GM18517 (cell line): ENCODE data around the gene FLT1.

Experiments
- ATAC-seq: cut with Tn5 transposase; IDR thresholded peaks from one replicate; pipeline ENCODE4 v1.9.1; 2021; ENCODE audit warnings: mild to moderate bottlenecking, moderate library complexity; ENCODE audit not compliant: unreplicated experiment

The FLT1 gene

GRCh38 chr13:28528388-28528787, 33.5 kb upstream of the FLT1 start:
- no peak for ATAC-seq

GRCh38 chr13:28527629-28528028, 32.7 kb upstream of the FLT1 start:
- no peak for ATAC-seq

DNA sequence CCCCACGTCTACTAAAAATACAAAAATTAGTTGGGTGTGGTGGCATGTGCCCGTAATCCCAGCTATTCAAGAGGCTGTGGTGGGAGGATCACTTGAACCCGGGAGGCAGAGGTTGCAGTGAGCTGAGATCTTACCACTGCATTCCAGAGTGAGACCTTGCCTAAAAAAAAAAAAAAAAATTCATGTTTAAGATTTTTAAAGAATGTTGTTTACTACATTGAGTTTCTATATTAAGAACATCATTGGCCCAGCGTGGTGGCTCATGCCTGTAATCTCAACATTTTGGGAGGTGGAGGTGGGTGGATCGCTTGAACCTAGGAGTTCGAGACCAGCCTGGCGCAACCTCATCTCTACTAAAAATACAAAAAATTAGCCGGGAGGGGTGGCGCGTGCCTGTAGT, 31.9 kb upstream of the FLT1 start:
- ATAC-seq = no peak

DNA sequence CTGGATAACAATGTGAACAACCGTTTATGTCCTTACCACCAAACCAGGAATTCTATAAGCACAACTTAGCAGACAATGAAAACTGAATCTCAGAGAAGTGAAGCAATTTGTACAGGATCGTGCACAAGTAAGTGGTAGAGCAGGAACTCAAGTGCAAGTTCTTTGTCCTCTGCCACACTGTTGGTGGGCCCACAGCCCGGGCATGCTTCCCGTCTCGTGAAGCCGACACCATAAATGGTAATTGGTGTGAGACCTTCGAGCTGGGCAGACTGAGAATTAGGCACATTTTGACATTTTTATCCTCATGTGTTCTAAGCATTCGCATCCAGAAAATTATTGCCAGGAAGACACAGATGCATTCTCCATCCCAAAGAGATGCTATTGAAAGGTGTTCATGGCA, 27.9 kb upstream of the FLT1 start:
- ATAC-seq = no peak

DNA sequence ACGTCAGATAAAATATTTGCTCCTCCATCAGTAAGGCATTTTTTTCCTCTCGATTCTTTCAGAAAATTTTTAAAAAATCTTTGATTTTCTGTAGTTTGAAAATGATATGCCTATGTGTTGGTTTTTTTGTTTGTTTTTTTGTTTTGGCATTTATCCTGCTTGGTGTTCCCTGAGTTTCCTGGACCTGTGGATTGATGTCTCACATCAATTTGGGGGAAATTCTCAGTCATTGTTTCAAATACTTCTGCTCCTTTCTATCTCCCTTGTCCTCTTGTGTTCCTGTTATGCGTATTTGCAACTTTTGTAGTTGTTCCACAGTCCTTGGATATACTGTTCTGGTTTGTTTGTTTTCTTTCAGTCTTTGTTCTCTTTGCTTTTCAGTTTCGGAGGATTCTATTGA, 18.8 kb upstream of the FLT1 start:
- no peak for ATAC-seq

- no peak for ATAC-seq
Observed at GRCh38 chr13:28510542-28510941, 15.6 kb upstream of the FLT1 start.

GRCh38 chr13:28510066-28510465, 15.1 kb upstream of the FLT1 start:
- ATAC-seq = no peak

DNA sequence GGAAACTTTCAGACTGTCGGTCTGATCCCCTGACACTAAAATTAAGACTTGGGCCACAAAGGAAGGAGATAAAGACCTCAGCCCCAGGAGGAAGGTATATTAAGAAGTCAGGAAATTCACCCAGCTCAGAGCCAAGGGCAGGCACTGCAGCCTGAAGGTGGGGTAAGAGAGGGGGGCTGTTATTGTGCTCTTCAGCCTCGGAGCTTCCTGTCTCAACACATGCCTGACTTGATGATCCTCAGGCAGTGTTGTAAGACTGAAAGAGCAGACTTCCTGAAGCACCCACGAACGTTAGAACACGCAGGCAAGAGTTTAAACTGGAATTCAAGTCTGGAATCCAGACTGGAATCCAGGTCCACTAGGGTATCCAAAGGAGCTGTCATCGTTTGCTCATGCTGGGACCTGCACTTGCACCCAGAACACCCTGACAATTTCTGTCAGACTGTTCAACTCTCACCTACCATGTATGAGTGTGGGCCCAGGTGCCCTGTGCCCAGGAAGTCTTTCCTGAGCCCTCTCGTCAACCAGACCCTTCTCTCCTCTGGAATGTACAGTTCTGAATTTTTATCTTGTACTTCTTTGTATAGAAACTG, 10.7 kb upstream of the FLT1 start:
- no peak for ATAC-seq

DNA sequence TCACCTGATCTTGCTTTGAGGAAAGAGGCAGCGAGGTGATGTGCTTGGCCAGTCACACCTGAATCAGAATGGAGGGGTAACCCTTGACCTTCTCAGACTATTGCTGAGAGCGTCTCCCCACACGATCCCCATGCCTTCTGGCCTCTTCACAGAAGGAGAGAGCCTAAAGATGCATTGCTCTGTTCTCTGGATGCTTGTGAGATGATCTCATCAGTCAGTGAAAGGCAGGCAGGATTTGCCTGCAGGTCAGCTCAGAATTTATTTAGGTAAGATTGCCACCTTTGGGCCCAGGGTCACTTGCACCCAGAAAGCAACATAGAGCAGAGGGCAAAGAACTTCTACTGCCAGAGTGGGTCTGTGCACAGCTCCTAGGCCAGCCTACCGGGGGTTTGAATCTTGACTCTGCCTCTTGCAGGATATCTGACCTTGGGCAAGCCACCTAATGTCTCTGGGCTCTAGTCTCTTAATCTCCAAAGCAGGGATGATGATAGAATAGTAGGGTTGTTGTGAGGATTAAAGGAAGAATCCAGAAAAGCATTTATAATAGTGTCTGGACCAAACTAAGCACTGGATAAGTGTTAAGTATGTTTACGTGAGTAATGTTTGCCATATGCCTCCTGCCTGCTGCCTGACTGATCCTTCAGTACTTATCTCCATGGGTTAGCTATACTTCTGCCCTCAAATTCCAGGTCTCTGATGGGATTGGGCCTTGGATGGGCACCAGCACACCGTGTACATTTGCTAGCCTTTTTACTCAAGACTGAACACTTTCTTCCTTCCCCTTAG, 8.4 kb upstream of the FLT1 start:
- ATAC-seq = no peak

GRCh38 chr13:28501547-28501946, 6.6 kb upstream of the FLT1 start:
- no peak for ATAC-seq

DNA sequence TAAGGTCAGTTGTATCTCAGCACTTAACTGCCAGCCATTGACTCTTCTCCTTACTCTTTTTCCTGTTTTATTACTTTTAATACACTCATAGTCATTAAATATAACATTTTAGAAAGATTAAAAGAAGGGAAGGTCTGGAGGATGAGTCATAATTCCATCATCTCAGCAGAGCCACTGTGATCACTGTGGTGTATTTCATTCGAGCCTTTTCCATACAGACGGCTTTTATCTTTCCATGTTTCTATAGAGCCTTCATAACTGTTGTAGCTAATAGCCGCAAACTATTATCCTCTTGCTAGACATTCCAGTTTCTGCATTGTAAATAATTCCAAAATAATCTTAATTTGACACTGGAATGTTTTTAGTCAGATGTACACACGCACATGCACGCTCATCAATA, 4.7 kb upstream of the FLT1 start:
- no peak for ATAC-seq

DNA sequence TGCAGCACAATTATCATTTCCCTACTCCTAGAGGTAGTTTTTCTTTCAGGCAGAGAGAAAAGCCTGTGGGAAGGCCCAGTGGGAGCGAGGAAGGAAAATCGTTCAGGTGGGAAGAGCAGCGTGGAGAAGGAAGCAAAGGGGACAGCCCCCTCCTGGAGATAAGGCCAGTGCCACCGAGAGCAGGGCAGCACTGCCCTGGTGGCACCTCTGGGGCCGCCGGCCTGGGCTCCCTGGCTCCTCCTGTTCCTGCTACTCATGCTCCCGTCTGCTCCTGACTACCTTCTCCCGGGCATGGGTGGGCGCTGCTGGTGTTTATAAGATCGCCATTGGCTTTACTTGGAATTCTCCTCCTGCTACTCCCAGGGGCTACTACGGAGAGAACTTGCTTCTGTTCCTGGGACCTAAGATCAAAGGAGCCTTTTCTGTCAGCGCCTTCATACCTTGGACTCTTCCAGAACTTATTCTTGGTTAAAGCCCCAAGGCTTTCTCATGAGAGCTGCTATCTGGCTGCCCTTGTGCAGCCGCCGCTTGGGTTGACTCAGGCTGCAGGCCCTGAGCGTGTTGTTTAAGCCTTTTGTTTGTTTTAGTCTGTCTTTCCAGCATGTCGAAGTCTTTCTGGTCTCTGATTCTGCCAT, 3.7 kb upstream of the FLT1 start:
- no peak for ATAC-seq

- ATAC-seq = no peak
Observed at GRCh38 chr13:28497143-28497876, 2.4 kb upstream of the FLT1 start.

- ATAC-seq = no peak
Observed at GRCh38 chr13:28496188-28496564, 1.2 kb upstream of the FLT1 start.

DNA sequence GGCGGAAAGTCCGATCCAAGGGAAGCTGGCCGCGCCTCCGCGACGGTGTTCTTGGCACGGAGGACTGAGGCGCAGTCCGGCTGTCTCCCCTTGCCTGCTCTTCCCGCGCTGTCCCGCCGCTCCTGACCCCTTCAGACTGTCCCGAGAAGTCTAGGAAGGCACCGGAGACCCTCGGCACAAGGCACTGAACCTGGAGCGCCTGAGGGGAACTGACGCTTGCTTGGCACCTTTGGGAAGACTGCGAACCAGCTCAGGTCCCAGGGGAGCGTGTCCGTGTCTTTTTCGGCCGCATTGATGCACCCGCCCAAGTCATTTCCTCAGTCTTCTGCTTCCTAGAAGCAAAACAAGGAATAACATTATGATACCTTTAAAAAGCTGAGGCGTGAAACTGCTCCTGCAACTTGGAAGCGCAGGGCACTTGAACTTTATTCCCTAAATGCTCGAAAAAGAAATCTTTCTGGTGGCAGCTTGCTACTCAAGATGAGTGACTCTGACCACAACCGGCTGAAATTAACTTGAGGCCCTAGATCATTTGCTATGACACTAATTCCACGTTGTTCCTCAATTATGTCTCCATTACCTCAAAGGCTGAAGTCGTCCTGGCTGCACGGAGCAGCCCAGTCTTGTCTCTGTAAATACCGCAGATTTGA, 735 bp upstream of the FLT1 start:
- no peak for ATAC-seq

GRCh38 chr13:28494504-28494777, 487 bp downstream of the FLT1 start:
- ATAC-seq = no peak

GRCh38 chr13:28493740-28494503, 1.0 kb downstream of the FLT1 start:
- no peak for ATAC-seq

DNA sequence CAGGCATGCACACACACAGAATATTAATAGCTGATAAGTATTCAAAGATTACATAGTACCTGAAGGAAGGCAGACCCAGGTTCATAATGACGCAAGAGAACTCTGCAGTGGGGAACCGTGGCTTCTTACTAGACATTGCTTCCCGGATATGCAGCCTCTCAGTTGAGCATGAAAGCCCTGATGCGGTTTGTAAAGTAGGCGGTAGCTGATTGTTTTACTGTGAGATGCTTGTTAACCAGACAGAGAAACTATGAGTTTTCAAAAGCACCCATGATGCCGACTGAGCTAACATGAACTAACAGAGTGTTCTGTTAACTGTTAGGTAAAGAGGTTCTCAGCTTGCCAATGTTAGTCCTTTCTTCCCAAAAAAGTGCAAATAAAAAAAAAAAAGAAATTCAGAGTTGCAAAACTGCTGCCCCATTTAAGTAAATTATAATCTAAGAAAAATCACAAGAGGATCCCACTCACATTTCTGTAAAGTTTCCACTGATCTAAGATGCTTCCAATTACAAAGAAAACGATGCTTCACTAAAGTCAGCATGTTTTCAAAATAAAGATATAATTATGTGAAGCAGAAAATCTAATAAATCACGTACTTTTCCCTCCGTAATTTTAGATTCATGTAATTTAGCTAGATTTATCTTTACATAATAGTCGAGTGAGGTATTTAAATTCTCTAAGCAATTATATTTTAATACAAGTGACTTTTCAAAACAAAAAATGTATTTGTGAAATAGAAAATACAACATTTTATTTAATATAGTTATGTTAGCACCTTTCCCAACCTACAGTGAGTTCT, 2.2 kb downstream of the FLT1 start:
- ATAC-seq = no peak

GRCh38 chr13:28490061-28490460, 4.9 kb downstream of the FLT1 start:
- ATAC-seq = no peak

DNA sequence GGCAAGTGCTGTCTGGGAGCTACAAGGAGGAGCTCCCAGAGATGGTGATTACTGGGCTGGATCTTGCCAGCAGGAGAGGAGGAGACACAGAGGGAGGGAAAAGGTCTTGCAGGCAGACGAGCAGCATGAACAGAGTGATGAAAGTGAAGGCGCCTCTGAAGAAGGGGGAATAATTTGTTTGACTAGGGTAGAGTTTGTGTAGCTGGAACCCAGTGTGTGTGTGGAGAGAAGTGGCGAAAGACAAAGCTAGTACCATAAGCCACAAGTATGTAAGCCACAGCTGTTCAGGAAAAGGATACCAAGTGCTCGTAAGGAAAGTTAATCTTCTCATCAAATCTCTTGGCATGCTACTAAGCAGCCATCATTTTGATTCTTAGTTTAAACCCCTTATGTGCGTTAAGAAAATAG, 5.4 kb downstream of the FLT1 start:
- no peak for ATAC-seq
